Endodermal cell (in vitro differentiated cells): ENCODE results near the gene RBP4. TPM values are rescaled to one million over a fixed set of nuclear protein-coding genes. Genes with fewer than 3 reads are reported as not detected.

Experiments used
- DNase-seq: peaks from one replicate; pipeline ENCODE4 v3.0.0-alpha.2; 2017
- H3K27ac ChIP-seq: 2 replicates; pipeline ENCODE4 v1.5.1; 2013; ENCODE audit warnings: mild to moderate bottlenecking, low read depth, low read length, moderate library complexity
- H3K27me3 ChIP-seq: 2 replicates; pipeline ENCODE4 v1.6.1; 2013; ENCODE audit warnings: mild to moderate bottlenecking, low read length, moderate library complexity; ENCODE audit not compliant: insufficient read depth, control insufficient read depth, poor library complexity, severe bottlenecking
- H3K36me3 ChIP-seq: 2 replicates; pipeline ENCODE4 v1.7.0; 2013; ENCODE audit warnings: mild to moderate bottlenecking, low read length, moderate library complexity; ENCODE audit not compliant: control insufficient read depth, insufficient read depth
- H3K4me1 ChIP-seq: one replicate; pipeline ENCODE4 v1.7.0; 2013; ENCODE audit warnings: low read length; ENCODE audit not compliant: control insufficient read depth, insufficient read depth
- H3K4me3 ChIP-seq: 2 replicates; pipeline ENCODE4 v1.5.1; 2013; ENCODE audit warnings: mild to moderate bottlenecking, low read length, moderate library complexity
- H3K9ac ChIP-seq: 2 replicates; pipeline ENCODE4 v1.6.1; 2013; ENCODE audit warnings: mild to moderate bottlenecking, low read length, moderate library complexity; ENCODE audit not compliant: poor library complexity, severe bottlenecking; ENCODE audit errors: extremely low read depth
- H3K9me3 ChIP-seq: 2 replicates; pipeline ENCODE4 v1.6.1; 2013; ENCODE audit warnings: mild to moderate bottlenecking, low read length, moderate library complexity; ENCODE audit not compliant: control insufficient read depth
- H3K27ac Mint-ChIP-seq: 2 replicates; pipeline ENCODE4 v1.8.0; 2020; ENCODE audit warnings: mixed read lengths
- H3K27me3 Mint-ChIP-seq: 2 replicates; pipeline ENCODE4 v1.8.0; 2021; ENCODE audit warnings: mild to moderate bottlenecking, mixed read lengths; ENCODE audit not compliant: insufficient read depth
- H3K36me3 Mint-ChIP-seq: 2 replicates; pipeline ENCODE4 v1.8.0; 2020; ENCODE audit warnings: low read depth, mixed read lengths
- H3K4me1 Mint-ChIP-seq: 2 replicates; pipeline ENCODE4 v1.8.0; 2020; ENCODE audit warnings: mixed read lengths
- H3K4me3 Mint-ChIP-seq: 2 replicates; pipeline ENCODE4 v1.8.0; 2020; ENCODE audit warnings: mild to moderate bottlenecking, moderate library complexity, mixed read lengths
- H3K9me3 Mint-ChIP-seq: 2 replicates; pipeline ENCODE4 v1.8.0; 2020; ENCODE audit warnings: mild to moderate bottlenecking, mixed read lengths
- CTCF ChIP-seq: fragments of 200-600 bp; sonication (generic); conservative IDR thresholded peaks from 2 replicates; pipeline ENCODE4 v1.5.0; 2021; ENCODE audit warnings: antibody characterized with exemption, mild to moderate bottlenecking
- WGBS, 2 experiments: methylation state at CpG; one replicate each; pipeline versions ENCODE4 v1.1.5 to v1.1.7; 2013; ENCODE audit warnings: missing lambda C conversion rate in 2 of 2, mixed read lengths in 1 of 2; ENCODE audit not compliant: insufficient coverage in 1 of 2, insufficient read length in 1 of 2; 5-methylcytosine and 5-hydroxymethylcytosine counted together
- total RNA-seq, 2 donors: library from RNA; stranded (reverse); fragmentation: NEBNext Ultra II Directional in 1 of 2; extraction: Animal tissue kit (Norgen Biotek cat#: 25700) in 1 of 2; gene quantifications; 2 replicates in 1 of 2; 3 replicates in 1 of 2; pipeline ENCODE4 v1.2.1, GENCODE V29; 2021

Gene RBP4
- total RNA-seq, 2 donors from 2014 or later, result 0.82 to 0.86 TPM

GRCh38 chr10:93595378-93596161 lies 5.5 kb downstream of the RBP4 start:
- peaks cover 23% of the 10 kb centered on the region for H3K27me3 Mint-ChIP-seq
- WGBS, 2 experiments, result 87 to 88% methylated on average over 4 to 5 of the region's 5 CpGs
- H3K36me3 ChIP-seq, result no peaks in the 10 kb centered on the region
- H3K4me1 ChIP-seq, result no peaks in the 10 kb centered on the region
- H3K4me3 Mint-ChIP-seq, result no peak overlapping the region
- H3K9me3 ChIP-seq, result no peaks in the 10 kb centered on the region
- H3K36me3 Mint-ChIP-seq, result no peaks in the 10 kb centered on the region
- H3K4me1 Mint-ChIP-seq, result peaks cover 12% of the 10 kb centered on the region
- no peak for TF ChIP-seq CTCF
- no peak overlapping the region for H3K27ac ChIP-seq
- peaks cover 13% of the 10 kb centered on the region for H3K27me3 ChIP-seq
- H3K9me3 Mint-ChIP-seq, result no peaks in the 10 kb centered on the region
- no peak overlapping the region for H3K9ac ChIP-seq
- no peak overlapping the region for H3K27ac Mint-ChIP-seq
- DNase-seq, result no peak
- H3K4me3 ChIP-seq, result no peak overlapping the region

GRCh38 chr10:93594518-93594917 lies 6.5 kb downstream of the RBP4 start:
- no peak for TF ChIP-seq CTCF
- Mint-ChIP-seq H3K4me1 (peaks cover 11% of the 10 kb centered on the region), H3K27me3 (peaks cover 12% of the 10 kb centered on the region), H3K27ac (no peak overlapping the region), H3K4me3 (no peak overlapping the region), H3K36me3 (no peaks in the 10 kb centered on the region), H3K9me3 (no peaks in the 10 kb centered on the region)
- Histone ChIP-seq H3K27me3 (peaks cover 2% of the 10 kb centered on the region), H3K9ac (no peak overlapping the region), H3K36me3 (no peaks in the 10 kb centered on the region), H3K4me3 (no peak overlapping the region), H3K27ac (no peak overlapping the region), H3K9me3 (no peaks in the 10 kb centered on the region), H3K4me1 (no peaks in the 10 kb centered on the region)
- 89 to 95% methylated on average over 7 of the region's 7 CpGs for WGBS, 2 experiments
- no peak for DNase-seq

GRCh38 chr10:93593749-93594148 lies 7.3 kb downstream of the RBP4 start:
- no peak for DNase-seq
- Histone ChIP-seq H3K9ac (no peak overlapping the region), H3K27ac (no peak overlapping the region), H3K4me1 (no peaks in the 10 kb centered on the region), H3K27me3 (no peaks in the 10 kb centered on the region), H3K4me3 (no peak overlapping the region), H3K9me3 (no peaks in the 10 kb centered on the region), H3K36me3 (no peaks in the 10 kb centered on the region)
- no peak overlapping the region for H3K4me3 Mint-ChIP-seq
- H3K4me1 Mint-ChIP-seq, result peaks cover 7% of the 10 kb centered on the region
- peaks cover 10% of the 10 kb centered on the region for H3K27me3 Mint-ChIP-seq
- no peak for TF ChIP-seq CTCF
- H3K9me3 Mint-ChIP-seq, result no peaks in the 10 kb centered on the region
- 92 to 93% methylated on average over 18 of the region's 18 CpGs for WGBS, 2 experiments
- no peak overlapping the region for H3K27ac Mint-ChIP-seq
- no peaks in the 10 kb centered on the region for H3K36me3 Mint-ChIP-seq
